ENCODE data around the gene BCL2L13. TPM values are rescaled to one million over a fixed set of nuclear protein-coding genes. Genes with fewer than 3 reads are reported as not detected.
"Not testable (repeated sequence)": the region's sequence is repeated elsewhere in the genome, so short reads cannot be mapped to it uniquely, and the experiment has no call there.

The BCL2L13 gene
- total RNA-seq, 1 donor from 2014 or later: 30.9 TPM

DNA sequence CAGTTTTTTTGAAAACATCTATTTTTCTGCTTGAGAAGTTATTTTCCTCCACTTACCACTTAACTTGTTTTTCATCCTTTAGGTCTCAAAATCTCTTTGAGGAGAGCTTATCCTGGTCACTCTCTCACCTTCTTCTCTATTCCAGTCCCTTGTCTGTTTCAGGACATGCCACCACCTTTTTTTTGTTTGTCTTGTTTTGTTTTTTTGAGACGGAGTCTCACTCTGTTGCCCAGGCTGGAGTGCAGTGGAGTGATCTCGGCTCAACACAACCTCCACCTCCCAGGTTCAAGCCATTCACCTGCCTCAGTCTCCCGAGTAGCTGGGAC lies 4.6 kb upstream of the BCL2L13 start:
- intact Hi-C loops (cut with micrococcal nuclease): no loop called here

- intact Hi-C loops (cut with micrococcal nuclease): loop anchor here (5.0 kb wide), 2 partner anchors 397 to 462 kb away; no protein-coding TSS in a partner anchor
Observed at GRCh38 chr22:17634696-17635095, 3.9 kb upstream of the BCL2L13 start.

- intact Hi-C loops (cut with micrococcal nuclease): loop anchor here (5.0 kb wide), 2 partner anchors 400 to 465 kb away; no protein-coding TSS in a partner anchor
Observed at GRCh38 chr22:17636850-17637249, 1.7 kb upstream of the BCL2L13 start.

- intact Hi-C loops (cut with micrococcal nuclease): loop anchor here (1.0 to 5.0 kb wide), 5 partner anchors 9 to 465 kb away; partner anchors contain the start of genes ATP6V1E1 and PEX26
Observed at GRCh38 chr22:17637490-17638181, 921 bp upstream of the BCL2L13 start.

- intact Hi-C loops (cut with micrococcal nuclease): loop anchor here (1.0 to 5.0 kb wide), 5 partner anchors 10 to 466 kb away; partner anchors contain the start of genes ATP6V1E1 and PEX26
Observed at GRCh38 chr22:17638182-17638431, 450 bp upstream of the BCL2L13 start.

DNA sequence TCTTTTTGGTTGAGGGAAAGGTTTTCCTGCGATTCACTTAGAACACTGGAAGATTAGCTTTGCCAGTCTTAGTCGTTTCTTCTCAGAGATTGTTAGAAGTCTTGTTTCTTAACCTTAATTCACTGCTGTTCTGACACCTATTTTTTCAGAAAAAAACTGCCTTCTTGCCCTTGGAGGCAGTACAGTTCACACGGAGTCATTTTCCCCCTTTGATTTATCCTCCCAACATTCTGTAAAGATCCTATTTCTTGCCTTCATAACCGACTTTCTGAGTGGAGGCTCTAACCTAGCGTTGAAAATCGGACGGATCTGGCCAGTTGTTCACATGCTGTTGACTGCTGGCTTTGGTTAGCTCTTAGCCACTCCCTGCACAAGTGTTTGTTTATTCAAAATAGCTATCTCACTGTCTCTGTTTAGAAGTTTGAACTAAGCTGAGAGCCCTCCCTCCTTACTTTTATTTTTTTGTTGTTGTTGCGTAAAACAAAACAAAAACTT lies 737 bp downstream of the BCL2L13 start:
- intact Hi-C loops (cut with micrococcal nuclease): loop anchor here (2.0 to 5.0 kb wide), 3 partner anchors 402 to 467 kb away; partner anchors contain the start of gene PEX26

DNA sequence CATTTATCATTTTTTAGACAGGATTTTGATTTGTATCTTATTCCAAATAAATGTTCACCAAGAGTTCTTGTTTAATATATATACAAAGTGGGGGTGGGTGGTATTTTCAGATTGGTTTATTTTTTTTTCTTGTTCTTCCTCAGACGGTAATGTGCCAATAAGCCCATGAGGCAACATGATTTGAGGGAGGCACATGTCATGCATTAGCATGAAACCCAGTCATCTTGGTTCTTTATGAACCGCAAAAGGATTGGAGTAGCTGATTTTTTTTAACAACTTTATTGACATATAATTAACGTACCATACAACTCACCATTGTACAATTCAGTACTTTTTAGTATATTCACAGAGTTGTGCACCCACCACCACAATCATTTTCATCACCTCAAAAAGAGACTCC lies 2.7 kb downstream of the BCL2L13 start:
- intact Hi-C loops (cut with micrococcal nuclease): no loop called here

- intact Hi-C loops (cut with micrococcal nuclease): not testable (repeated sequence)
Observed at GRCh38 chr22:17642357-17642756, 3.8 kb downstream of the BCL2L13 start.

DNA sequence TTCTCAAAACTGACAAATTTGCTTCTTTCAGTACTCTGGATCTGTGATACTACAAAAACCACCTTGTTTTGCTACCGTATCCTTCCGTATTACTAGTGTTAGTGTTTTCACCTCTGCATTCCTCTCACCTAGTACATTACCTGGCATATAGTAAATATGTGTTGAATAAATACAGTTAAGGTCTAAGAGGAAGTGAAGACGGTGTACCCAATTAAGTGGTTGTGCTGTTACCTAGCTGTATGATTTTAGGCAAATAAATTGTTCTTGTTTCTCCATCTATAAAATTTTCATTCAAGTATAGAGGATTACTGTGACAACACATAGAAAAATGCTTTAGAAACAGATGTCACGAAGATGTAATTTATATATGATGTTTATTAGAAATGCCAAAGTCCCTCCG lies 8.9 kb downstream of the BCL2L13 start:
- intact Hi-C loops (cut with micrococcal nuclease): no loop called here

GRCh38 chr22:17647991-17648390 lies 9.4 kb downstream of the BCL2L13 start:
- intact Hi-C loops (cut with micrococcal nuclease): no loop called here

DNA sequence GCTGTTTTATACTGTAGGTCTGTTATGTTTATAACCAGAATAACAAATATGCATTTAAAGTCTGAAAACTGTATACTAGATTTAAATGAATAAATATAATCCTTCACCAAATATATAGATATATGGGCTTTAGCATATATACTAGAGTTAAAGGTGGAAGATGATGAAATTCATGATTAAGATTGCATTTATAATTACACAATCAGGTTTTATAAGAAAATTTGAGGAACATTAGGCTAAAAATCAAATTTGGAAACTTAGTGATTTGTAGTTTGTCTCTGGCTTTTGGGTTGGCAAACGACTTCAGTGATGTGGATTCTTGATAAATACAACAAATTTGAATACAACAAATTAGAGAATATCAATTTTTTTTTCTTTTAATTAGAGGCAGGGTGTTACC lies 10.0 kb downstream of the BCL2L13 start:
- intact Hi-C loops (cut with micrococcal nuclease): no loop called here

GRCh38 chr22:17655289-17655688 lies 16.7 kb downstream of the BCL2L13 start:
- intact Hi-C loops (cut with micrococcal nuclease): no loop called here

DNA sequence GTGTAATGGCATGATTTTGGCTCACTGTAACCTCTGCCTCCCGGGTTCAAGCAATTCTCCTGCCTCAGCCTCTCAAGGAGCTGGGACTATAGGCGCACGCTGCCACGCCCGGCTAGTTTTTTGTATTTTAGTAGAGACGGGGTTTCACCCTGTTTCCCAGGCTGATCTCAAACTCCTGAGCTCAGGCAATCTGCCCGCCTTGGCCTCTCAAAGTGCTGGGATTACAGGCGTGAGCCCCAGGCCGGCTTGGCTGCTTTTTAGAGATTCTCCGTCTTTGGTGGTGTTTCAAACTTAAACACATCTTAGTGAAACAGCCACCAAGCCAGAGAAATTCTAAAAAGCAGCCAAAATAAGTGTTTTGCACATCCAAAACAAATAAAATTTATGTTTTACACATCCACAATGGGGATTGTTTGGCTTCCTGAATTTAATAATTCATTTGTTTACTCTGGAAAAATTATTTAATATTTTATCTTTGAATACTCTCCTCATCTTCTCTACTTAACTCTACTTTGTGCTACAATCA lies 18.4 kb downstream of the BCL2L13 start:
- intact Hi-C loops (cut with micrococcal nuclease): no loop called here

GRCh38 chr22:17664414-17665055 lies 26.0 kb downstream of the BCL2L13 start:
- intact Hi-C loops (cut with micrococcal nuclease): no loop called here

- intact Hi-C loops (cut with micrococcal nuclease): no loop called here
Observed at GRCh38 chr22:17665248-17665647, 26.7 kb downstream of the BCL2L13 start.

DNA sequence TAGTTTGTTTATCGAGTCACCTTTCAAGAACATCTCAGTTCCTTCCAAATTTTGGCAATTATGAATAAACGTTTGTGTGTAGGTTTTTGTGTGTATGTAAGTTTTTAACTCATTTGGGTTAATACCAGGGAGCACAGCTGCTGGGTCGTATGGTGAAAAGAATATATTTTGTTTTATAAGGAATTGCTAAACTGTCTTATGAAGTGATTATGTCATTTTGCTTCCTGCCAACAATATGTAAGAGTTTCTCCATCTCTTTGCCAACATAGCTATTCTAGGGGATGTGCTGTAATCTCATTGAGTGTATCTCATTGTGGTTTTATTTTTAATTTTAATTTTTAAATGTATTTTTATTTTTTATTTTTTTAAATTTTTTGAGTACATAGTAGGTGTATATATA lies 27.3 kb downstream of the BCL2L13 start:
- intact Hi-C loops (cut with micrococcal nuclease): no loop called here

DNA sequence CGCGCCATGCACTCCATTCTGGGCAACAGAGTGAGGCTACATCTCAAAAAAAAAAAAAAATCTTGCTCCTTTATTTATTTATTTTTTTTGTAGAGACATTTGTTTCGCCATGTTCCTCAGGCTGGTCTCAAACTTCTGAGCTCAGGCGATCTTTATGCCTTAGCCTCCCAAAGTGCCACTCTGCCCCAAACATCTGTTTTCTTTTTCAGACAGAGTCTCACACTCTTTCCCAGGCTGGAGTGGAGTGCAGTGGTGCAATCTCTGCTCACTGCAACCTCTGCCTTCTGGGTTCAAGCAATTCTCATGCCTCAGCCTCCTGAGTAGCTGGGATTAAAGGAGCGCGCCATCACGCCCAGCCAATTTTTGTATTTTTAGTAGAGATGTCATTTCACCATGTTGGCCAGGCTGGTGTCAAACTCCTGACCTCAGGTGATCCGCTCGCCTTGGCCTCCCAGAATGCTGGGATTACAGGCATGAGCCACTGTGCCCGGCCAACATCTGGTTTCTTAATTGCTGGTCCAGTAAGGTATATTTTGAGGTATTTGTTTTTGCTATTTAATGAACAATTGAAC lies 33.0 kb downstream of the BCL2L13 start:
- intact Hi-C loops (cut with micrococcal nuclease): not testable (repeated sequence)

DNA sequence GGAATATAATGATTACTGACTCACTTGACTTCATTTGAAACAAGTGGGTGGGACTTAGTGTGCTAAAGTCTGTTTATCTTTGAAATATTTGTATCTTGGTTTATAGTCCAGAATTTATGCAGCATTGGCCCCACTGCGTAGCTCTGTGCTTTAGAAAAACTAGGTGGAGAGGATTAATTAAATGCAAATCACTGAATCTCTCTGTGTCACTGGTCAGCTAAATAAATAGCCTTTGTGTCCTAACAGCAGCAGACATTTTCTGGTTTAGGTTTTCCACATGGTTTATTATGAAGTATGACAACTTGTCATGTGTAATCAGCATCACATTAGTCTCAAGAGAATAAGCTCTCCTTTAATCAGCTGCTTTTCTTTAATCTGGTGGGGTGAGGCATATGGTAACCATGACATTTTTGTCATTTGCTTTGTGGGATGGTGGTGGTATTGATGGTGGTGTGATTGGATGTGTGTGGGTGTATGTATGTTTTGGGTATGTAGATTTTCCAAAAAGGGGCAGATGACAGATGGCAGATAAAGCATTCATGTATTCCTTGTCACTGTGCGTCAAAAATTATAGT lies 33.9 kb downstream of the BCL2L13 start:
- intact Hi-C loops (cut with micrococcal nuclease): no loop called here

- intact Hi-C loops (cut with micrococcal nuclease): no loop called here
Observed at GRCh38 chr22:17674152-17674551, 35.6 kb downstream of the BCL2L13 start.

DNA sequence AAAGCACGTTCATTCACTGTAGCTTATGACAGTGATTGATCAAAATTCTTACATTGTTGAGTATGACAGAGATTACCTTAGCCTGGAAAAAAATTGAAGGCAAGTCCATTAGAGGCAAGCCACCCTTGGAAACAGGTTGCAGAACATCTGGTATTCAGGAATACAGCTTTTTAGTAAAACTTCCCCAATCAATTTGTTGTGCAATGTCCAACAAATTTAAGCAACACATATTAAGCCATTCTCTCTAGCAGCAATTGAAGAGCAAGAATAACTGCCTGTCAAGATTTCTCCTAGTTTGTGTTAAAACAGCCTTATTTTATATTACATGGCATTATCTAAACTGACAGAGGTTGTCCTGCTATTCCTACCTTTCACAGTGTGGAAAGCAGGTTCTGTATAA lies 37.0 kb downstream of the BCL2L13 start:
- intact Hi-C loops (cut with micrococcal nuclease): no loop called here

- intact Hi-C loops (cut with micrococcal nuclease): no loop called here
Observed at GRCh38 chr22:17678817-17679385, 40.3 kb downstream of the BCL2L13 start.

- intact Hi-C loops (cut with micrococcal nuclease): no loop called here
Observed at GRCh38 chr22:17684245-17684644, 45.7 kb downstream of the BCL2L13 start.
